Prostate gland (tissue), 2 donors: Measurements from ENCODE around the gene PCDH9.

Experiments
- CTCF ChIP-seq, 4 experiments: fragments of 200-600 bp in 2 of 4; fragments of 450-650 bp in 2 of 4; sonication (generic) in 2 of 4; IDR thresholded peaks; 1 replicate in 3 of 4; 2 replicates in 1 of 4; pipeline ENCODE4 v1.5.1; 2016 to 2019; ENCODE audit warnings: antibody characterized with exemption in 4 of 4, mild to moderate bottlenecking in 2 of 4, moderate library complexity in 2 of 4
- POLR2A ChIP-seq: fragments of 450-650 bp; IDR thresholded peaks from one replicate; pipeline ENCODE4 v1.6.1; 2016; ENCODE audit warnings: antibody characterized with exemption, mild to moderate bottlenecking

DNA sequence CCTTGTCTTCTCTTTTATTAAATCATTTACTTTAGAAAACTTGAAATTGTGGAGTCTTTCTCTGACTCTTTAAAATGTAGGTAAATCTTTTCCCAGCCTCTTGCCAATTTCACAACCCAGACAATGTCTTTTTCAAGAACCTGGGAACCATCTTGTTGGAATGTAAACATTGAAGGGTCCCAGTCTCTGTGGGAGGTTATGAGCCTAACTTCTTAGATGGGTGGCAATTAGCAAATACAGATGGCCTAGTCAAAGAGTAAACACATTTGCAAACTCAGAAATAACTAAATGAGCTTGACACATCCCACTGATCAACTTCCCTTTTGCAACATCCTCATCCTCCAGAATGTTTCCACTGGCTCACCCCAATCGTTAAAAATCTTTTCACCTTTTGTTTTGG, 721.0 kb downstream of the PCDH9 start:
- no peak for TF ChIP-seq CTCF (IDR thresholded peaks at IDR 0.05)
- no peak for TF ChIP-seq POLR2A
